K562 (cell line): Measurements from ENCODE around the gene SCUBE1. TPM values are rescaled to one million over a fixed set of nuclear protein-coding genes. Genes with fewer than 3 reads are reported as not detected.

Experiments used
- ATAC-seq: fragments of 200-7000 bp; cut with Tn5 transposase; 3 replicates; pipeline ENCODE4 v1.9.1; 2020; ENCODE audit warnings: moderate library complexity
- BruUV-seq: library from RNA; stranded (reverse); fragments of 400-500 nt; replicated peaks from 2 replicates; lab custom pipeline; 2021; lab: Mats Ljungman, UMichigan
- CTCF ChIA-PET: fragments of 300-600 bp; formaldehyde crosslinking; extraction: SDS; loops from one replicate; lab custom pipeline; 2021; ENCODE audit warnings: low intra/inter-chr PET ratio; lab: Yijun Ruan, JAX
- POLR2A ChIA-PET: fragments of 300-600, 350-650 bp; sonication (Branson Sonifier 250); formaldehyde crosslinking; extraction: SDS; loops from one replicate; lab custom pipeline; 2021; ENCODE audit warnings: antibody characterized with exemption, inconsistent platforms; lab: Yijun Ruan, JAX
- DNase-seq, 4 experiments: peaks; one replicate each; pipeline versions ENCODE4 v3.0.0 to v3.0.0-alpha.2; 2011 to 2018; ENCODE audit warnings: low spot score in 3 of 4, mixed read lengths in 3 of 4; ENCODE audit errors: extremely low read depth in 1 of 4
- FAIRE-seq: peaks from 2 replicates; lab custom pipeline; 2011; peaks lifted over from hg19 to GRCh38; lab: Jason Lieb, UNC
- H2AFZ ChIP-seq: 2 replicates; pipeline ENCODE4 v1.6.0; 2011; ENCODE audit warnings: low read depth, low read length, control low read depth, inconsistent platforms
- H3K27ac ChIP-seq: fragments of 200-600 bp; 3 replicates; pipeline ENCODE4 v1.8.0; 2011; ENCODE audit warnings: low read depth, mild to moderate bottlenecking, control low read depth, inconsistent platforms, low read length, moderate library complexity, mixed read lengths; ENCODE audit errors: extremely low read depth
- H3K27me3 ChIP-seq, 2 experiments: fragments of 300-600 bp in 1 of 2; 2 replicates in 1 of 2; 3 replicates in 1 of 2; pipeline versions ENCODE4 v1.6.0 to v1.8.0; 2011; ENCODE audit warnings: inconsistent platforms in 2 of 2, low read length in 2 of 2, mild to moderate bottlenecking in 1 of 2, mixed read lengths in 1 of 2, moderate library complexity in 1 of 2; ENCODE audit not compliant: control insufficient read depth in 2 of 2, insufficient read depth in 2 of 2
- H3K36me3 ChIP-seq: fragments of 300-600 bp; 3 replicates; pipeline ENCODE4 v1.8.0; 2011; ENCODE audit warnings: mild to moderate bottlenecking, low read length, inconsistent platforms; ENCODE audit not compliant: control insufficient read depth, insufficient read depth
- H3K4me1 ChIP-seq, 2 experiments: fragments of 200-600 bp in 1 of 2; replicated peaks in 1 of 2; 2 replicates in 1 of 2; 3 replicates in 1 of 2; pipeline versions ENCODE4 v1.5.1 to v1.8.0; 2011; ENCODE audit warnings: inconsistent platforms in 2 of 2, low read length in 2 of 2, mild to moderate bottlenecking in 1 of 2, mixed read lengths in 1 of 2, moderate library complexity in 1 of 2; ENCODE audit not compliant: control insufficient read depth in 2 of 2, insufficient read depth in 2 of 2
- H3K4me2 ChIP-seq: 2 replicates; pipeline ENCODE4 v1.6.1; 2011; ENCODE audit warnings: low read length, control low read depth, inconsistent platforms, mixed read lengths; ENCODE audit not compliant: insufficient read depth
- H3K4me3 ChIP-seq: fragments of 200-600 bp; sonication (generic), shearing (Covaris generic); 2 replicates; pipeline ENCODE4 v1.5.1; 2016; ENCODE audit warnings: control low read depth, inconsistent platforms
- H3K79me2 ChIP-seq: fragments of 200-600 bp; 3 replicates; pipeline ENCODE4 v1.8.0; 2011; ENCODE audit warnings: low read length, inconsistent platforms; ENCODE audit not compliant: control insufficient read depth, insufficient read depth
- H3K9ac ChIP-seq, 2 experiments: 2 replicates each; pipeline versions ENCODE4 v1.6.0 to v1.6.1; 2011; ENCODE audit warnings: low read depth in 2 of 2, low read length in 2 of 2, control low read depth in 1 of 2, inconsistent platforms in 1 of 2, mild to moderate bottlenecking in 1 of 2, mixed read lengths in 1 of 2; ENCODE audit not compliant: insufficient read depth in 1 of 2
- H3K9me1 ChIP-seq: one replicate; pipeline ENCODE4 v1.6.0; 2011; ENCODE audit warnings: inconsistent platforms, mild to moderate bottlenecking, low read length, moderate library complexity; ENCODE audit not compliant: control insufficient read depth, insufficient read depth
- H3K9me3 ChIP-seq: replicated peaks from 2 replicates; pipeline ENCODE4 v1.5.1; 2011; ENCODE audit warnings: low read depth, low read length, inconsistent platforms; ENCODE audit not compliant: control insufficient read depth, insufficient read depth
- H4K20me1 ChIP-seq: replicated peaks from 2 replicates; pipeline ENCODE4 v1.6.1; 2011; ENCODE audit warnings: low read length, inconsistent platforms, mixed read lengths; ENCODE audit not compliant: control insufficient read depth, insufficient read depth
- BCOR ChIP-seq: fragments of 450-650 bp; IDR thresholded peaks from 2 replicates; pipeline ENCODE4 v1.6.1; 2016
- ESRRA ChIP-seq: fragments of 450-650 bp; IDR thresholded peaks from 2 replicates; pipeline ENCODE4 v1.6.1; 2014; ENCODE audit warnings: low read depth, mild to moderate bottlenecking, moderate library complexity, borderline replicate concordance
- KDM1A ChIP-seq, 2 experiments: fragments of 450-650 bp; IDR thresholded peaks; 2 replicates each; pipeline ENCODE4 v1.6.1; 2016; ENCODE audit warnings: mild to moderate bottlenecking in 2 of 2
- RBM25 ChIP-seq: fragments of 200-400 bp; formaldehyde crosslinking; IDR thresholded peaks from 2 replicates; pipeline ENCODE4 v1.6.1; 2018; ENCODE audit warnings: low read length, low read depth, moderate library complexity; ENCODE audit not compliant: severe bottlenecking
- ZBTB49 ChIP-seq: sonication (generic); formaldehyde crosslinking; IDR thresholded peaks from 2 replicates; pipeline ENCODE4 v1.8.0; 2022; ENCODE audit warnings: missing genetic modification reagents, mild to moderate bottlenecking, borderline replicate concordance
- ZFP36 ChIP-seq: fragments of 150-350 bp; IDR thresholded peaks from 2 replicates; pipeline ENCODE4 v1.6.1; 2018; ENCODE audit warnings: low read length, low read depth; ENCODE audit not compliant: partially characterized antibody
- ZKSCAN8 ChIP-seq: fragments of 200-800 bp; sonication (Bioruptor generic); IDR thresholded peaks from 2 replicates; pipeline ENCODE4 v1.6.1; 2016; ENCODE audit warnings: missing genetic modification characterization, missing compliant biosample characterization
- WGBS: fragments of 100-300 bp; shearing (Covaris generic); methylation state at CpG from one replicate; pipeline ENCODE4 v1.1.6; 2016; ENCODE audit warnings: low coverage, mixed read lengths; ENCODE audit not compliant: insufficient coverage; ENCODE audit errors: missing lambda C conversion rate; 5-methylcytosine and 5-hydroxymethylcytosine counted together
- in situ Hi-C: fragments of 300-500 bp; cut with MboI; formaldehyde crosslinking; loops from 4 replicates; pipeline ENCODE4 v1.15.0; 2018; ENCODE audit warnings: inconsistent platforms, mixed read lengths
- intact Hi-C: fragments of 100-400 bp; cut with micrococcal nuclease; formaldehyde crosslinking; loops from 2 replicates; pipeline ENCODE4 v1.14.2; 2022
- polyA plus RNA-seq, 8 experiments: library from polyadenylated mRNA; depleted of rRNA in 4 of 8; stranded (reverse) in 5 of 8; unstranded in 3 of 8; fragments of >200 nt; fragmentation: Nextera tagmentation in 2 of 8; fragmentation: Illumina TruSeq in 1 of 8; extraction: Ambion mirVana in 2 of 8; extraction: Trizol in 1 of 8; gene quantifications; 2 replicates each; pipeline versions ENCODE4 v1.2.1 to v1.2.3, GENCODE V29; 2011 to 2014; ENCODE audit warnings: inconsistent platforms in 1 of 8, missing spikeins in 1 of 8
- total RNA-seq, 7 experiments: library from RNA; depleted of rRNA in 6 of 7; stranded (reverse); fragments of >200 nt in 6 of 7; fragmentation: Illumina TruSeq in 2 of 7; extraction: Trizol in 2 of 7; gene quantifications; 2 replicates each; pipeline versions ENCODE4 v1.2.1 to v1.2.3, GENCODE V29; 2011 to 2021; ENCODE audit warnings: low replicate concordance in 1 of 7

Gene SCUBE1
- total and polyA plus RNA-seq, 9 of the 15 experiments (the other 6 are each of a cell fraction or from before 2014, with no cell fraction given) = 0.03 to 0.47 (median 0.29) TPM; not detected in 6

GRCh38 chr22:43160497-43161126 lies 182.6 kb downstream of the SCUBE1 start:
- no peak overlapping the region for H3K4me3 ChIP-seq
- FAIRE-seq = no peak
- BruUV-seq = no TSS peak
- no peaks in the 10 kb centered on the region for H3K9me1 ChIP-seq
- DNase-seq = no peak
- in situ Hi-C loops = no loop called here
- WGBS = 93% methylated on average over 8 of the region's 8 CpGs
- no peak for TF ChIP-seq ESRRA
- 0 out of 4 replicates have a peak, but pooled peaks of 1 of the 2 experiments have one; percentile 17 for TF ChIP-seq KDM1A (IDR thresholded peaks at IDR 0.05)
- peak; percentile 61 for TF ChIP-seq BCOR
- TF ChIP-seq ZFP36 = peak; percentile 51
- no peak for TF ChIP-seq ZBTB49 (CRISPR knock-in tag)
- no peak for TF ChIP-seq ZKSCAN8 (CRISPR knock-in tag)
- TF ChIP-seq RBM25 = peak; percentile 81
- H3K9me3 ChIP-seq = no peaks in the 10 kb centered on the region
- no peak overlapping the region for H3K9ac ChIP-seq
- ChIA-PET POLR2A (no interaction called here), CTCF (no interaction called here)
- 0 out of 2 replicates have a peak, but pooled peaks cover 3% of the 10 kb centered on the region for H4K20me1 ChIP-seq
- no peak for ATAC-seq
- no peak overlapping the region for H2AFZ ChIP-seq
- H3K36me3 ChIP-seq = peaks cover 19% of the 10 kb centered on the region; the same call in 1 of the 3 replicates
- peaks cover 2% of the 10 kb centered on the region; the same call in 1 of the 3 replicates for H3K79me2 ChIP-seq
- H3K27me3 ChIP-seq = no peaks in the 10 kb centered on the region
- no peak overlapping the region for H3K27ac ChIP-seq
- H3K4me2 ChIP-seq = no peak overlapping the region
- intact Hi-C loops = no loop called here
- peaks cover 8 to 51% of the 10 kb centered on the region in 2 experiments for H3K4me1 ChIP-seq
